Effector memory CD8-positive, alpha-beta T cell (primary cell): ENCODE measurements around the gene UROC1.

Experiments
- ATAC-seq: fragments of 150-1000 bp; cut with Tn5 transposase; replicated peaks from 2 replicates; pipeline ENCODE4 v1.10.0; 2021; ENCODE audit warnings: mild to moderate bottlenecking, moderate library complexity
- DNase-seq, 3 experiments: peaks; one replicate each; pipeline ENCODE4 v3.0.0; 2021
- H3K27ac Mint-ChIP-seq, 2 donors: one replicate each; pipeline ENCODE4 v1.8.0; 2022; ENCODE audit warnings: mild to moderate bottlenecking in 2 of 2, mixed read lengths in 2 of 2, moderate library complexity in 2 of 2
- H3K27me3 Mint-ChIP-seq, 2 donors: one replicate each; pipeline ENCODE4 v1.8.0; 2022; ENCODE audit warnings: mixed read lengths in 2 of 2
- H3K36me3 Mint-ChIP-seq: one replicate; pipeline ENCODE4 v1.8.0; 2022; ENCODE audit warnings: mild to moderate bottlenecking, moderate library complexity, mixed read lengths; ENCODE audit not compliant: insufficient read depth
- H3K4me1 Mint-ChIP-seq, 2 donors: one replicate each; pipeline ENCODE4 v1.8.0; 2022; ENCODE audit warnings: low read depth in 2 of 2, mixed read lengths in 2 of 2
- H3K4me3 Mint-ChIP-seq, 2 donors: one replicate each; pipeline ENCODE4 v1.8.0; 2022; ENCODE audit warnings: mild to moderate bottlenecking in 2 of 2, mixed read lengths in 2 of 2, moderate library complexity in 2 of 2
- H3K9me3 Mint-ChIP-seq, 2 donors: one replicate each; pipeline ENCODE4 v1.8.0; 2022; ENCODE audit warnings: mixed read lengths in 2 of 2

The UROC1 gene

GRCh38 chr3:126497956-126498355, 19.6 kb downstream of the UROC1 start:
- peaks cover 0 to 12% of the 10 kb centered on the region in 2 donors for H3K27me3 Mint-ChIP-seq
- no peak for DNase-seq
- no peak overlapping the region for H3K27ac Mint-ChIP-seq
- no peaks in the 10 kb centered on the region for H3K36me3 Mint-ChIP-seq
- no peak for ATAC-seq
- no peak overlapping the region for H3K4me3 Mint-ChIP-seq
- no peaks in the 10 kb centered on the region for H3K4me1 Mint-ChIP-seq
- no peaks in the 10 kb centered on the region for H3K9me3 Mint-ChIP-seq

- H3K4me1 Mint-ChIP-seq, result no peaks in the 10 kb centered on the region
- H3K27me3 Mint-ChIP-seq, result peaks cover 0 to 12% of the 10 kb centered on the region in 2 donors
- DNase-seq (no peak), ATAC-seq (no peak)
- H3K9me3 Mint-ChIP-seq, result no peaks in the 10 kb centered on the region
- H3K36me3 Mint-ChIP-seq, result no peaks in the 10 kb centered on the region
- peak overlapping the region in 1 of 2 donors; percentile 5 for H3K4me3 Mint-ChIP-seq
- H3K27ac Mint-ChIP-seq, result peak overlapping the region in 1 of 2 donors; percentile 18
Measured at GRCh38 chr3:126496894-126497850, 20.4 kb downstream of the UROC1 start.

- H3K36me3 Mint-ChIP-seq, result no peaks in the 10 kb centered on the region
- no peak overlapping the region for H3K4me3 Mint-ChIP-seq
- no peak overlapping the region for H3K27ac Mint-ChIP-seq
- no peaks in the 10 kb centered on the region for H3K9me3 Mint-ChIP-seq
- ATAC-seq (no peak), DNase-seq (no peak)
- H3K27me3 Mint-ChIP-seq, result peaks cover 0 to 12% of the 10 kb centered on the region in 2 donors
- H3K4me1 Mint-ChIP-seq, result no peaks in the 10 kb centered on the region
Measured at GRCh38 chr3:126495786-126496185, 21.8 kb downstream of the UROC1 start.

GRCh38 chr3:126494970-126495230, 22.7 kb downstream of the UROC1 start:
- Mint-ChIP-seq H3K36me3 (no peaks in the 10 kb centered on the region), H3K9me3 (no peaks in the 10 kb centered on the region), H3K27me3 (peaks cover 0 to 12% of the 10 kb centered on the region in 2 donors), H3K4me1 (no peaks in the 10 kb centered on the region), H3K27ac (no peak overlapping the region), H3K4me3 (no peak overlapping the region)
- DNase-seq (no peak), ATAC-seq (no peak)

- Mint-ChIP-seq H3K36me3 (no peaks in the 10 kb centered on the region), H3K27ac (no peak overlapping the region), H3K9me3 (no peaks in the 10 kb centered on the region), H3K4me3 (no peak overlapping the region), H3K27me3 (peaks cover 0 to 12% of the 10 kb centered on the region in 2 donors), H3K4me1 (no peaks in the 10 kb centered on the region)
- no peak for DNase-seq
- ATAC-seq, result no peak
Measured at GRCh38 chr3:126494204-126494969, 23.2 kb downstream of the UROC1 start.

- no peaks in the 10 kb centered on the region for H3K9me3 Mint-ChIP-seq
- H3K27ac Mint-ChIP-seq, result no peak overlapping the region
- ATAC-seq (no peak), DNase-seq (no peak)
- H3K4me3 Mint-ChIP-seq, result no peak overlapping the region
- H3K27me3 Mint-ChIP-seq, result peaks cover 0 to 12% of the 10 kb centered on the region in 2 donors
- no peaks in the 10 kb centered on the region for H3K4me1 Mint-ChIP-seq
- H3K36me3 Mint-ChIP-seq, result no peaks in the 10 kb centered on the region
Measured at GRCh38 chr3:126493739-126494138, 23.8 kb downstream of the UROC1 start.

GRCh38 chr3:126493051-126493450, 24.5 kb downstream of the UROC1 start:
- Mint-ChIP-seq H3K4me3 (no peak overlapping the region), H3K4me1 (no peaks in the 10 kb centered on the region), H3K27ac (no peak overlapping the region), H3K36me3 (no peaks in the 10 kb centered on the region), H3K9me3 (no peaks in the 10 kb centered on the region), H3K27me3 (peaks cover 0 to 12% of the 10 kb centered on the region in 2 donors)
- DNase-seq (no peak), ATAC-seq (no peak)

GRCh38 chr3:126491221-126492013, 26.2 kb downstream of the UROC1 start:
- ATAC-seq (no peak), DNase-seq (no peak)
- H3K9me3 Mint-ChIP-seq, result no peaks in the 10 kb centered on the region
- H3K27ac Mint-ChIP-seq, result no peak overlapping the region
- H3K36me3 Mint-ChIP-seq, result no peaks in the 10 kb centered on the region
- H3K27me3 Mint-ChIP-seq, result peaks cover 0 to 6% of the 10 kb centered on the region in 2 donors
- peaks cover 3 to 6% of the 10 kb centered on the region in 2 donors for H3K4me1 Mint-ChIP-seq
- H3K4me3 Mint-ChIP-seq, result no peak overlapping the region

GRCh38 chr3:126490619-126491018, 27.0 kb downstream of the UROC1 start:
- Mint-ChIP-seq H3K27me3 (peaks cover 0 to 5% of the 10 kb centered on the region in 2 donors), H3K4me1 (peaks cover 5 to 10% of the 10 kb centered on the region in 2 donors), H3K9me3 (no peaks in the 10 kb centered on the region), H3K27ac (no peak overlapping the region), H3K4me3 (no peak overlapping the region), H3K36me3 (no peaks in the 10 kb centered on the region)
- ATAC-seq (no peak), DNase-seq (no peak)

- no peaks in the 10 kb centered on the region for H3K9me3 Mint-ChIP-seq
- ATAC-seq (no peak), DNase-seq (no peak)
- H3K27me3 Mint-ChIP-seq, result no peaks in the 10 kb centered on the region
- H3K27ac Mint-ChIP-seq, result no peak overlapping the region
- H3K4me1 Mint-ChIP-seq, result peaks cover 5 to 10% of the 10 kb centered on the region in 2 donors
- no peak overlapping the region for H3K4me3 Mint-ChIP-seq
- peaks cover 3% of the 10 kb centered on the region for H3K36me3 Mint-ChIP-seq
Measured at GRCh38 chr3:126488886-126489569, 28.5 kb downstream of the UROC1 start.

GRCh38 chr3:126488185-126488584, 29.4 kb downstream of the UROC1 start:
- H3K4me3 Mint-ChIP-seq, result no peak overlapping the region
- H3K27ac Mint-ChIP-seq, result no peak overlapping the region
- H3K27me3 Mint-ChIP-seq, result no peaks in the 10 kb centered on the region
- H3K9me3 Mint-ChIP-seq, result no peaks in the 10 kb centered on the region
- peaks cover 5% of the 10 kb centered on the region for H3K36me3 Mint-ChIP-seq
- peaks cover 5 to 10% of the 10 kb centered on the region in 2 donors for H3K4me1 Mint-ChIP-seq
- no peak for ATAC-seq
- DNase-seq, result no peak

GRCh38 chr3:126487151-126487771, 30.3 kb downstream of the UROC1 start:
- DNase-seq, result no peak
- H3K27ac Mint-ChIP-seq, result peak overlapping the region in 1 of 2 donors; percentile 47
- peaks cover 5 to 10% of the 10 kb centered on the region in 2 donors for H3K4me1 Mint-ChIP-seq
- no peak overlapping the region for H3K4me3 Mint-ChIP-seq
- no peak for ATAC-seq
- no peaks in the 10 kb centered on the region for H3K27me3 Mint-ChIP-seq
- peaks cover 6% of the 10 kb centered on the region for H3K36me3 Mint-ChIP-seq
- H3K9me3 Mint-ChIP-seq, result no peaks in the 10 kb centered on the region
